Measurements from ENCODE around the gene CNKSR2. TPM values are rescaled to one million over a fixed set of nuclear protein-coding genes. Genes with fewer than 3 reads are reported as not detected.

Gene CNKSR2
- total and polyA plus RNA-seq, 11 donors, result 0.07 to 3.0 (median 0.47) TPM; not detected in 1

DNA sequence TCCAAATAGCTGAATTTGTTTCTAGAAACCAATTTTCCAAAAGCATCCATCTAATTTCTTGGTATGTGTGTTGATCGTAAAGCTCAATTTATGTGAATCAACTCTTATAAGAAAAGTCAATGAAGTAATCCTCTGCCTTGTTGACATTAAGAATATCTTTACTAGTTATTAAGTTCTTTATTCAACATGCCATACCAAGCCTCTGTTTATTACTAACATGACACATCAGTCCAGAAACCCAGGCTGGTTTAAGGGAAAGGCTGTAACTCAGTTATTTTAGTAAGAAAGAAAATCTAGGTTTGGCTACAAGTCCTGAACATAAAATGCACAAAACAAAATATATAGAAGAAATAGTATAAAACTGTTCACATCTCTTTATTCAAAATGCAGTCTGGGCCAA, 235.9 kb downstream of the CNKSR2 start:
- no peak overlapping the region for H3K4me3 ChIP-seq
- H3K4me1 ChIP-seq, result no peaks in the 10 kb centered on the region
- intact Hi-C loops (cut with DNase I), result no loop called here
- H3K9me3 ChIP-seq, result no peaks in the 10 kb centered on the region
- ATAC-seq (no peak), DNase-seq (no peak)
- TF ChIP-seq POLR2A (IDR thresholded peaks at IDR 0.05), result no peak
- TF ChIP-seq, protein P1, sequence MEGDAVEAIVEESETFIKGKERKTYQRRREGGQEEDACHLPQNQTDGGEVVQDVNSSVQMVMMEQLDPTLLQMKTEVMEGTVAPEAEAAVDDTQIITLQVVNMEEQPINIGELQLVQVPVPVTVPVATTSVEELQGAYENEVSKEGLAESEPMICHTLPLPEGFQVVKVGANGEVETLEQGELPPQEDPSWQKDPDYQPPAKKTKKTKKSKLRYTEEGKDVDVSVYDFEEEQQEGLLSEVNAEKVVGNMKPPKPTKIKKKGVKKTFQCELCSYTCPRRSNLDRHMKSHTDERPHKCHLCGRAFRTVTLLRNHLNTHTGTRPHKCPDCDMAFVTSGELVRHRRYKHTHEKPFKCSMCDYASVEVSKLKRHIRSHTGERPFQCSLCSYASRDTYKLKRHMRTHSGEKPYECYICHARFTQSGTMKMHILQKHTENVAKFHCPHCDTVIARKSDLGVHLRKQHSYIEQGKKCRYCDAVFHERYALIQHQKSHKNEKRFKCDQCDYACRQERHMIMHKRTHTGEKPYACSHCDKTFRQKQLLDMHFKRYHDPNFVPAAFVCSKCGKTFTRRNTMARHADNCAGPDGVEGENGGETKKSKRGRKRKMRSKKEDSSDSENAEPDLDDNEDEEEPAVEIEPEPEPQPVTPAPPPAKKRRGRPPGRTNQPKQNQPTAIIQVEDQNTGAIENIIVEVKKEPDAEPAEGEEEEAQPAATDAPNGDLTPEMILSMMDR (IDR thresholded peaks at IDR 0.05), result no peak
- no peaks in the 10 kb centered on the region for H3K36me3 ChIP-seq
- WGBS, 4 donors, result 92 to 98% (median 95%) methylated on average over 1 of the region's 1 CpG
- no peaks in the 10 kb centered on the region for H3K27me3 ChIP-seq
- H3K27ac ChIP-seq, result no peak overlapping the region

GRCh38 chrX:21612154-21612553, 237.9 kb downstream of the CNKSR2 start:
- no peaks in the 10 kb centered on the region for H3K9me3 ChIP-seq
- no peaks in the 10 kb centered on the region for H3K27me3 ChIP-seq
- ATAC-seq (no peak), DNase-seq (no peak)
- TF ChIP-seq, protein P1 (IDR thresholded peaks at IDR 0.05), result no peak
- no peak for TF ChIP-seq POLR2A (IDR thresholded peaks at IDR 0.05)
- intact Hi-C loops (cut with DNase I), result no loop called here
- no peaks in the 10 kb centered on the region for H3K36me3 ChIP-seq
- 52 to 71% (median 61%) methylated on average over 5 of the region's 5 CpGs for WGBS, 4 donors
- H3K4me3 ChIP-seq, result no peak overlapping the region
- H3K4me1 ChIP-seq, result no peaks in the 10 kb centered on the region
- no peak overlapping the region for H3K27ac ChIP-seq

DNA sequence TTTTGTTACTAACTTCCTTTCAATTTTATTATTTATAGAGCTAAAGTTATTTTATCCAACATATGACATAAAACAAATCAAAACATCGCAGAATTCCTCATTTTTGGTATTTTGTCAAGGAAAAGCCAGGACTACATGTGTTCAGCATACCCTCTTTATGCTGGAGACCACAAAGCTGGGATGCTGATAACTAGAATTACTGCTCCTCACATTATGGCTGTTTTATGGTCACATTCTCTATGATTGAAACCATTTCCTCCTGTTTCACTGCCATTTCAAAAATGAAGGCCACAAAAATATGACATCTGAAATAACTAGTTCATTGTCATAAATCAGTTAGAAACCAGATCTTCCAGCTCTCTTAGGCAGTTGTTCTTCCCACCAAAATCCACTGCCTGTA, 242.2 kb downstream of the CNKSR2 start:
- no peaks in the 10 kb centered on the region for H3K9me3 ChIP-seq
- TF ChIP-seq, protein P1 (IDR thresholded peaks at IDR 0.05), result no peak
- TF ChIP-seq POLR2A (IDR thresholded peaks at IDR 0.05), result no peak
- no peaks in the 10 kb centered on the region for H3K27me3 ChIP-seq
- no peak overlapping the region for H3K27ac ChIP-seq
- H3K36me3 ChIP-seq, result no peaks in the 10 kb centered on the region
- no peak overlapping the region for H3K4me3 ChIP-seq
- intact Hi-C loops (cut with DNase I), result no loop called here
- ATAC-seq, result no peak
- 33 to 75% (median 59%) methylated on average over 1 of the region's 1 CpG for WGBS, 4 donors
- H3K4me1 ChIP-seq, result no peaks in the 10 kb centered on the region
- DNase-seq, result no peak

DNA sequence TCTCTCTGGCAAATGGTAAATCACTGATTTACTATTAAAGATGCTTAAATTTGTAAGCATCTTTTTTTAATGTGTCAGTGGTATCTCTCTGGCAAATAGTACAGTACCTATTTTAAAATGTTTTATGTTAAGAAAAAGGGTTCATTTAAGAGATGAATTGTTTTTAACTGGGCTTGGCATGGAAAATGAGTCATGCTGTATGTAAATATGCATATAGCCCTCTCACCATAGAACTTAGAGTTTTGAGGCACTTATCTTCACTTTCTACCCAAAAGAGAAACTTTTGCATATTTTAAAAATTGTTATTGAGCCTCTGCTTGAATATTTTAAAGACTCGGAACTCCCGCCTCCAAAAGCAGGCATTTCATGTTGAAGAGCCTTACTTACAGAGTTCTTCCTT, 246.0 kb downstream of the CNKSR2 start:
- H3K36me3 ChIP-seq, result no peaks in the 10 kb centered on the region
- intact Hi-C loops (cut with DNase I), result no loop called here
- no peaks in the 10 kb centered on the region for H3K4me1 ChIP-seq
- H3K27me3 ChIP-seq, result no peaks in the 10 kb centered on the region
- H3K9me3 ChIP-seq, result no peaks in the 10 kb centered on the region
- ATAC-seq (no peak), DNase-seq (no peak)
- no peak for TF ChIP-seq POLR2A (IDR thresholded peaks at IDR 0.05)
- TF ChIP-seq, protein P1 (IDR thresholded peaks at IDR 0.05), result no peak
- WGBS, 4 donors, result 73 to 94% (median 85%) methylated on average over 2 of the region's 2 CpGs
- H3K4me3 ChIP-seq, result no peak overlapping the region
- H3K27ac ChIP-seq, result no peak overlapping the region
